Stimulated activated CD8-positive, alpha-beta memory T cell treated with anti-CD3 and anti-CD28 coated beads, Interleukin-12 subunit alpha, Interleukin-12 subunit beta, amount 100 ng/mL, for 24 hours (primary cell): ENCODE measurements around the gene BEST2.
A peak's percentile ranks its signal among the peaks of the same experiment; 100 is the strongest.
"Not testable (repeated sequence)": the region's sequence is repeated elsewhere in the genome, so short reads cannot be mapped to it uniquely, and the experiment has no call there.

Experiments
- DNase-seq: peaks from one replicate; pipeline ENCODE4 v3.0.0-alpha.2; 2020; ENCODE audit errors: extremely low read depth

Gene BEST2

GRCh38 chr19:12751635-12752034 is at the start of gene BEST2:
Gene BEST2, plus strand, starts transcription at chr19:12751791. Its CDS starts 802 bp downstream, at chr19:12752593.
- no peak for DNase-seq

GRCh38 chr19:12703046-12703445 is 48.5 kb upstream of the BEST2 start:
- DNase-seq: no peak

- no peak for DNase-seq
These were observed 46.4 kb upstream of the BEST2 start for GRCh38 chr19:12705169-12705568.

DNA sequence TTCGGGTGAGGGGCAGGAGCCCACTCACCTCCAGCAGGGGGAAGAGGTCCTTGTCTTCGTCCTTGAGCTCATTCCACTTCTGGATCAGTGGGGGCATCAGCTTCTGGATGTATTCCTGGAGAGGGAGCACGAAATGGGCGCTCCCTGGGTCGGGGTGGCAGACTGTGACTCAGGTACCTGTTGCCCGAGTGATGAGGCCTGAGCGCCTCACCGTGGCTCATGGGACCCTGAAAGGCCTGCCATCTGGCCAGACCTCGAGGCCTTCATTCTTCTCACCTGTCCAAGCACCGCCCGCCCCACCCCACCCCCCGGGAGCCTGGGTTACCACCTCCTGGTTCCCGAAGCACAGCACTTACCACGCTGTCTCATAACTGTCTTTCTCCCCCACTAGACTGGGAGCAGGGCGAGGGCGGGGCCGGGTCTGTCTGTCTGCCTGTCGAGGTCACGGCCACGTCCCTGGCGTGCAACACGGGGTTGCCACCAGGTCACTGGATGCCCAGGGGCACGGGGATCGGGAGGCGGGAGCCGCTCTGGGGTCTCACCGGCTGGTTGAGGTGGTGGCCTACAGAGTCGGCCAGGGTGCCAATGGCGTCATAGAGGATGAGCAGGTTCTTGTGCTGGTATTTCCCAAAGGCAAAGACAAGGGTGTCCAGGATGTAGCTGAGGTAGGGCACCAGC is 45.8 kb upstream of the BEST2 start:
- no peak for DNase-seq

GRCh38 chr19:12706332-12706718 is 45.3 kb upstream of the BEST2 start:
- no peak for DNase-seq

- DNase-seq: no peak
These were observed 43.0 kb upstream of the BEST2 start for GRCh38 chr19:12708641-12709040.

DNA sequence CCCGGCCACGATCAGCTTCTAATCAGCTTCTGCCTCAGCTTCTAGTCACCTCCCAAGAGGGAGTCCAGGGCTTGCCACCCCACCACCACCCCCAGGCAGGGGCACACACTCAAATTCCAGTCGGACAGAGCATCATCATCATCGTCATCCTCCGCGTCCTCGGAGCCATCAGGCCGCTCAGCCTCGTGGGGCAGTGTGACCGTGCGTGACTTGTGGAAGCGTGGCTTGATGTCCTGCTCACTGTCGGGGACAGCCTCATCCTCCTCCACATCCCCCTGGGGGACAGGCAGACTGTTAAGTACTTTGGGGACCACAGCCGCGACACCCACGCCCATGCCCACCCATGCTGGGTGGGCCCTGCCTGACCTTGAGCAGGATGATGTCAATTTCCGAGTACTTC is 40.4 kb upstream of the BEST2 start:
- DNase-seq: no peak

DNA sequence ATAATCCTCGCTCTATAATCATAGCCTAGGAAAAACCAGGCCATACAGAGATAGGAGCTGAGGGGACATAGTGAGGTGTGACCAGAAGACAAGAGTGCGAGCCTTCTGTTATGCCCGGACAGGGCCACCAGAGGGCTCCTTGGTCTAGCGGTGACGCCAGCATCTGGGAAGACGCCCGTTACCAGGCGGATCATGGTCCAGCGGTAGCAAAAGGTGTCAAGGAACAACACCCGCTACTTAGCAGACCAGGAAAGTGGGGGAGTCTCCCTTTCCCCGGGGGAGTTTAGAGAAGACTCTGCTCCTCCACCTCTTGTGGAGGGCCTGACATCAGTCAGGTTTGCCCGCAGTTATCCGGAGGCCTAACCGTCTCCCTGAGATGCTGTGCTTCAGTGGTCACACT is 39.5 kb upstream of the BEST2 start:
- not testable (repeated sequence) for DNase-seq

DNA sequence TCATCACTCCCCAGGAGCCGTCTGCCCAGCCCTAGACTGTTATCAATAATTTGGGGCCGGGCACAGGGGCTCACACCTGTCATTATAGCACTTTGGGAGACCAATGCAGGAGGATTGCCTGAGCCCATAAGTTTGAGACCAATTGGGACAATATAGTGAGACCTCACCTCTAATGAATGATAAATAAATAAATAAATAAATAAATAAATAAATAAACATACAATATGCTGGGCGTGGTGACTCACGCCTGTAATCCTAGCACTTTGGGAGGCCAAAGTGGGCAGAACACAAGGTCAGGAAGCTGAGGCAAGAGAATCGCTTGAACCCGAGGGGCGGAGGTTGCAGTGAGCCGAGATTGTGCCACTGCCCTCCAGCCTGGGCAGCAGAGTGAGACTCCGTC is 38.3 kb upstream of the BEST2 start:
- DNase-seq: not testable (repeated sequence)

DNA sequence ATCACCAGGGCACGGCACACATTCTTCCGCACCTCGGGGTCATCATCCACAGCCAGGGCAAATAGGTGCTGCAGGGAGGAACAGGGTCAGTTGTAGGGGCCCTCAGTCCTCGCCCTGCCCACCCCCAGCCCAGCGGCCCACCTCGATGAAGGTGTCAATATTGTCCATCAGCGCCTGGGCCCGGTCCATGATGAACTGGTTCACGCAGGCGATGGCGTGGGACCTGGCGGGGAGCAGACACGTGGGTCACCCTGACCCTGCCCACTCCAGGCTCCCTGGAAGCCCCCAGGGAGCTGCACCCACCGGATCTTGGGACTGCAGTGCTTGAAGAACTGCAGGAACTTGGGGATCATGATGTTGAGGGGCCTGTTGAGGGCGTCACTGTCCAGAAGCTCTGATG is 36.5 kb upstream of the BEST2 start:
- DNase-seq: no peak

DNA sequence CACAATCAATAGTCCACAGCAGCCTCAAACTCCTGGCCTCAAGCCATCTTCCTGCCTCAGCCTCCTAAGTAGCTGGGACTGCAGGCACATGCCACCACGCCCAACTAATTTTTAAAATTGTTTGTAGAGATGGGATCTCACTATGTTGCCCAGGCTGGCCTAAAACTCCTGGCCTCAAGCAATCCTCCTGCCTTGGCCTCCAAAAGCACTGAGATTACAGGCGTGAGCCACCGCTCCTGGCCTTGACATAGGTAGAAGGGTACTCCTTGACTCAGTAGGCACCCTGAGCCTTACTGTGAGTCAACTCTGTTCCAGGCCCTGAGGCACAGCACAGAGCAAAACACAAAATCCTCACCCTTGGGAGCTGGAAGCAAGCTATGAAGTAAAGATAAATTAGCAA is 35.7 kb upstream of the BEST2 start:
- no peak for DNase-seq

DNA sequence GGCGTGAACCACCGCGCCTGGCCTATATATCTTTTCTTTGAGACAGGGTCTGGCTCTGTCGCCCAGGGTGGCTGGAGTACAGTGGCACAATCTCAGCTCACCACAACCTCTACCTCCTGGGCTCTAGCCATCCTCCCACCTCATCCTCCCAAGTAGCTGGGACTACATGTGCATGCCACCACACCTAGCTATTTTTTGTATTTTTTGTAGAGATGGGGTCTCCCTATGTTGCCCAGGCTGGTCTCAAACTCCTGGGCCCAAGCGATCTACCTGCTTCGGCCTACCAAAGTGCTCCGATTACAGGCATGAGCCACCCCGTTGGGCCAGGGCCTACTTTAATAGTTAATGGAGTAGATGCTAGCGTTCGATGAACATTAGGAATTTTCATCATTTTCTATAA is 31.3 kb upstream of the BEST2 start:
- no peak for DNase-seq

GRCh38 chr19:12720851-12721655 is 30.5 kb upstream of the BEST2 start:
- no peak for DNase-seq

GRCh38 chr19:12721656-12722565 is 29.7 kb upstream of the BEST2 start:
- DNase-seq: no peak

- peak; percentile 84 for DNase-seq
These were observed 28.8 kb upstream of the BEST2 start for GRCh38 chr19:12722566-12723380.

GRCh38 chr19:12723381-12723640 is 28.3 kb upstream of the BEST2 start:
- no peak for DNase-seq

DNA sequence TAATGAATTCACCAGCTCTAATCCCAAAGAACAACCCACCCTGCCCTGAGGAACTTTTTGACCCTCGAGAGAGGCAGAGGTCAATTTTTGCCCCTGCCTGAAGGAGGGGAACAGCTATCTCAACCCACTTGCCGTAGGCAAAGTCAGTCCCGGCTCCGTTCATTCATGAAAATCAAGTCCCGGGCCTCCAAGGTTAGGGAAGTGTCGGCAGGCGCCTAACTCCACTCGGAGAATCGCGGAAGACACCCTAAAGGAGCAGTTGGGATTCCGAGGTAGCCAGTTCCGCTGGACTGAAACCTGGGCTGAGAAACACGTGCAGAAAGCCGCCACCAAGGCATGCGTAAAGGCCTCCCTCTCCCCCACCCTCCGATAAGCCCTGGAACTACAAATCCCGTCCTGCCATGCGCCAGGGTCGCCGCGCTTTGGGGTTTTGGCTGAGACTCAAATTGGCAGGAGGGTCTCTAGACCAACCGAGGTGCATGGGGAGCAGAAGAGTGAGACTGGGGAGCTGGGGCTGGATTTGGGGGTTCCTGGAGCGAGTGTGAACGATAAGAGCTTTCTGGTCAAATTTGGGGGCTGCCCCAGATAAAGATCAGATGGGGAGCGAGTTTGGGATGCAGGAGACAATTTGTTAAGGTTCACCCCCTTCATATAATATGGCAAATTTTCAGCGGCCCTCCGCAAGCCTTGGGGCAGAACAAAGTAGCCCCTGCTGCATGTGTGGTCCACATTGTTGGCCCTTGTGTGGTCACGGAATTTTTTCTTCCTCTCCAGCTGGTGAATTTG is 27.8 kb upstream of the BEST2 start, which contains the start of gene TNPO2:
Gene TNPO2 (minus strand): TSS at position 292 of the 786 bp plus-strand sequence. CDS start 2,955 bp downstream, outside the sequence.
- DNase-seq: no peak

DNA sequence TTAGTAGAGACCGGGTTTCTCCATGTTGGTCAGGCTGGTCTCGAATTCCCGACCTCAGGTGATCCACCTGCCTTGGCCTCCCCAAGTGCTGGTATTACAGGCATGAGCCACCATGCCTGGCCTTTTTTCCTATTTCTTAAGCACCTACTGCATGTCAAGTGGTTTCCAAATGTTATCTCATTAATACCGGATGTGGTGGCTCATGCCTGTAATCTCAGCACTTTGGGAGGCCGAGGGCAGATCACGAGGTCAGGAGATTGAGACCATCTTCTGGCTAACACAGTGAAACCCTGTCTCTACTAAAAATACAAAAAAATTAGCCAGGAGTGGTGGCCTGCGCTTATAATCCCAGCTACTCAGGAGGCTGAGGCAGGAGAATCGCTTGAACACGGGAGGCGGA is 26.0 kb upstream of the BEST2 start:
- not testable (repeated sequence) for DNase-seq

DNA sequence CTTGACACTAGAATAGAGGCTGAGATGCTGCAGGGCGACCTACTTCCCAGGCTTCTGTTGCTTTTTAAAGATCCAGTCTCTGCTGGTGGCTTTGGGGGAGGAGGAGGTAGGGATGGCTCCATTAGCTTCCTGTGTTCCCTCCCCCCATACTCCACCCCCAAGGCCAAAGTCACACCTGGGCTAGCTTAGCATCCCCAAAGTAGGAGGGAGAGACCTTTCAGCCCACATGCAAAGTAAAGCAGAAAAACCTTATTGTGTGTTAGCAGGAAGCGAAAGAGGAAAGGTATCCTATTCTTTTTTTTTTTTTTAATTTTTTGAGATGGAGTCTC is 24.6 kb upstream of the BEST2 start:
- no peak for DNase-seq

DNA sequence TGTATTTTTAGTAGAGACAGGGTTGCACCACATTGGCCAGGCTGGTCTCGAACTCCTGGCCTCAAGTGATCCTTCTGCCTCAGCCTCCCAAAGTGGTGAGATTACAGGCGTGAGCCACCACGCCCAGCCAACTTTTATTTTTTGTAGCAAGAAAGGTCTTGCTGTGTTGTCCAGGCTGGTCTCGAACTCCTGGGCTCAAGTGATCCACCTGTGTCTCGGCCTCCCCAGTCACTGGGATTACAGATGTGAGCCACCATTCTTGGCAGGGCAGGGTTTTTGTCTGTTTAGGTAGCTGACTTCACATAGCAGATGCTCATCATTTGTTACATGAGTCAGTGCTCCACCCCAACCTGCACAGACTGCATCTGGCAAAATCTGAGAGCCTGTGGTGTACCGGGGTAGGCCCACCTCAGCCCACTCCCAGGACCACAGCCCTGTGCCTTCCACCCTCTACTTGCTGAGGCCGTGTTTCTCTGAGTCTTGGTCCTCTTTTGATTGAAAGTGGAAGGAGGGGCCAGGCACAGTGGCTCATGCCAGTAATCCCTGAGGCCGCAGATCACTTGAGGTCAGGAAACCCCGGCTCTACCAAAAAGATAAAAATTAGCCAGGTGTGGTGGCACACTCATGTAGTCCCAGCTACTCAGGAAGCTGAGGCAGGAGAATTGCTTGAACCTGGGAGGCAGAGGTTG is 23.7 kb upstream of the BEST2 start:
- DNase-seq: no peak
